ENCODE measurements around the gene THRA.

The THRA gene

DNA sequence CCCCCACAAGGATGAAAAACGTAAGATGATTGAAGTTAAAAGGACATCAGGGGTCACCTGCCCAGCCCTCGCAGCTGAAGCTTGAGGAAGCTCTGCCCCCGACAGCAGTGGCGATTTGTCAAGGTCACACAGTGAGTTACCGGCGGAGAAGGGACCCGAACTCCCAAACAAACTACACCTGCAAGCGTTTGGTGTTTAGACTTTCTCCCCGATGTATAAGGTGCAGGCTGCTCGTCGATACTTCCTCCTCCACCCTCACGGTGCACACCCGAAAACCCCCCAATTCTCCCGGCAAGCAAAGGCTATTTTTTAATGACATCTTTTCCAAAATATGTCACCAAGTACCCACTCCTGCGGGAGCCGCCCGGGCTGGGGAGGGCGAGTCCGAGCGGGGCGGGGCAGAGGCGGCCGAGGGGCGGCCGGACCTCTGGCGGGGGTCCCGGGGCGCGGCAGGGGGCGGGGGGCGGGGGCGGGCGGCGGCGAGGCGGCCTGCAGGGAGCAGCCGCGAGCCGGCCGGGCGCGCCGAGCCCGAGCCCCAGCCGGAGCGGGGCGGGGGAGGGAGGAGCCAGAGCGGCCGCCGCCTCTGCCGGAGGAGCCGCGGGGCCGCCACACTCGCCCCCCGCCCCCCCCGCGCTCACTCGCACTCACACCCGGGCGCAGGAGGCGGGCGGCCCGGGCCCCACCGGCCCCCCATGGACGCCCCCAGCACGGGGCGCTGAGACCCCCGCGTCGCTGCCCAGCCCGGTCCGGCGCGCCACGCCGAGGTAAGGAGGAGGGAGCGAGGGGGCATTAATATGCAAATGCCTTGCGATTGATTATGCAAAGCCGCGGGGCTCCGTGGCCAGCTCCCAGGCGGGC is at the start of gene THRA:
Gene THRA (plus strand): TSS at position 637 of the 858 bp plus-strand sequence. CDS start 11,524 bp downstream, outside the sequence.
- peak; percentile 71 to 78 for DNase-seq

DNA sequence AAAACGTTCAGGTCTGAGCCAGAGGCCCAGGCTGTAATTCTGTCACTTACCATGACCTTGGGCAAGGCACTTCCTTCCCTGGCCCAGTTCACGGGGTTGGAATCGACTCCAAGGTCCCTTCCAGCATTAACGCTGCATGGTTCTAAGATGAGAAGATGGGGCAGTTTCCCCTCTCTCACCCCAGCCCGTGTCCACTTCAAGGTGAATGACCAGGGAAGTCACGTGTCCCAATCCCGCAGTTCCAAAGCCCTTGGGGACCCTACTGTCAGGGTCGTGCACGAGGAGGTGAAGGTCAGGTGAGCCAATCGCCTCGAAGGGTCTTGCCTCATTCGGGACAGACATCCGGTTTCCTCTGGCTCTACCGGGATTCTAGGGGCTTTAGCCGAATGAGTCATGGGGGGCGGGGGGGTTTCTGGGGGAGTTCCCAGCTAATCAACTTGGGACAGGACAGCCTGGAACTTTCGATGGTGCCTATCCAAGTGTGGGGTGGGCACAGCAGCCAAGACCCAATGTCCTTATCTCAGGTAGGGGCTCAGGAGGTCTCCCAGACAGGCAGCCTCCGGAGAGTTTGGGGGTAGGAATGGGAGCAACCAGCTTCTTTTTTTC is 48.3 kb upstream of the THRA start:
- DNase-seq: no peak

- DNase-seq: no peak
Observed at GRCh38 chr17:40015005-40015997, 47.5 kb upstream of the THRA start, which contains the start of gene CSF3. Gene CSF3 (plus strand): TSS chr17:40015440. CDS start chr17:40015475, 35 bp downstream.

DNA sequence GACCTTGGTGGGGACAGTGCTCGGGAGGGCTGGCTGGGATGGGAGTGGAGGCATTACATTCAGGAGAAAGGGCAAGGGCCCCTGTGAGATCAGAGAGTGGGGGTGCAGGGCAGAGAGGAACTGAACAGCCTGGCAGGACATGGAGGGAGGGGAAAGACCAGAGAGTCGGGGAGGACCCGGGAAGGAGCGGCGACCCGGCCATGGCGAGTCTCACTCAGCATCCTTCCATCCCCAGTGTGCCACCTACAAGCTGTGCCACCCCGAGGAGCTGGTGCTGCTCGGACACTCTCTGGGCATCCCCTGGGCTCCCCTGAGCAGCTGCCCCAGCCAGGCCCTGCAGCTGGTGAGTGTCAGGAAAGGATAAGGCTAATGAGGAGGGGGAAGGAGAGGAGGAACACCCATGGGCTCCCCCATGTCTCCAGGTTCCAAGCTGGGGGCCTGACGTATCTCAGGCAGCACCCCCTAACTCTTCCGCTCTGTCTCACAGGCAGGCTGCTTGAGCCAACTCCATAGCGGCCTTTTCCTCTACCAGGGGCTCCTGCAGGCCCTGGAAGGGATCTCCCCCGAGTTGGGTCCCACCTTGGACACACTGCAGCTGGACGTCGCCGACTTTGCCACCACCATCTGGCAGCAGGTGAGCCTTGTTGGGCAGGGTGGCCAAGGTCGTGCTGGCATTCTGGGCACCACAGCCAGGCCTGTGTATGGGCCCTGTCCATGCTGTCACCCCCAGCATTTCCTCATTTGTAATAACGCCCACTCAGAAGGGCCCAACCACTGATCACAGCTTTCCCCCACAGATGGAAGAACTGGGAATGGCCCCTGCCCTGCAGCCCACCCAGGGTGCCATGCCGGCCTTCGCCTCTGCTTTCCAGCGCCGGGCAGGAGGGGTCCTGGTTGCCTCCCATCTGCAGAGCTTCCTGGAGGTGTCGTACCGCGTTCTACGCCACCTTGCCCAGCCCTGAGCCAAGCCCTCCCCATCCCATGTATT is 46.5 kb upstream of the THRA start:
- DNase-seq: no peak

- DNase-seq: no peak
Observed at GRCh38 chr17:40017422-40018080, 45.2 kb upstream of the THRA start.

DNA sequence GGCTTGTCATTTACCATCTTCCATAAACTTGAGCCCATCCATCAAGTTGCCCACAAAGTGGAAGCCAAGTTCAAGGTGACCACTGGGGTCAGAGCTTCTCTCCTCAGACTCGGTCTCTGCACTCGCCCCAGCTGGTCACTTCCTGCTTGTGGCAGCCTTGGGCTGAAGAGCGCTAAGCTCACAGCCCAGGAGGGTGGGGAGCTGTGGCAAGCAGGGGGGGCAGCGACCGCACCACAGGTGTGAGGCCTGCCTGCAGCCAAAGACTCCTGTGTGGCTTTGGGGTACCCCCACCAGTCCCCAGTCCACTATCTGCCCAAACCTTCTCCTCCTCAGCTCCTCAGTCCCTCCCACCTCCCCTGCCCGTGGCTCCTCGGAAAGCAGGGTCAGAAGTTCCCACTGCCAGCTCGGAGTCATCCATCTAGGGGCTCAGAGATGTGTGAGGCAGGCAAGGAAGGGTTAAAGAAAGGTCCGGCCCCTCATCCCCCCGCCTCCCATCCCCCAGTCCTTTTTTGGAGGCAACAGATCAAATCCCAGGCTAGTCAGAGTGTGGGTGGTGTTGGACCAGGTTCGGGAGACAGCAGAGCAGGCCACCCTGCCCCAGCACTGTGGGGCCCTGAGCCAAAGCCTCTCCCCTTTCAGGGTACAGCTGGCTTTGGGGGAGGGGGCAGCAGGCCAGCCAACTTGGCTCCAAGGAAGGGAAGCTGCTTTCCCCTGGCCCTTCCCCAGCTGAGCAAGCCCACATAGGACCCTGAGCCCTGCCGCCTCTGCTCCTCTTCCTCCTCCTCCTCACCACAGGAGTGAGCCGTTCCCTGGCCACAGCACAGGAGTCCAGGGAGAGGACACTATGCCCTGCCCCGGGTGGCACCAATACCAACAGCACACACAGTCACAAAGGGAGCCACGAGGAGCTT is 44.3 kb upstream of the THRA start:
- DNase-seq: no peak

- DNase-seq: no peak
Observed at GRCh38 chr17:40019140-40019991, 43.4 kb upstream of the THRA start.

DNA sequence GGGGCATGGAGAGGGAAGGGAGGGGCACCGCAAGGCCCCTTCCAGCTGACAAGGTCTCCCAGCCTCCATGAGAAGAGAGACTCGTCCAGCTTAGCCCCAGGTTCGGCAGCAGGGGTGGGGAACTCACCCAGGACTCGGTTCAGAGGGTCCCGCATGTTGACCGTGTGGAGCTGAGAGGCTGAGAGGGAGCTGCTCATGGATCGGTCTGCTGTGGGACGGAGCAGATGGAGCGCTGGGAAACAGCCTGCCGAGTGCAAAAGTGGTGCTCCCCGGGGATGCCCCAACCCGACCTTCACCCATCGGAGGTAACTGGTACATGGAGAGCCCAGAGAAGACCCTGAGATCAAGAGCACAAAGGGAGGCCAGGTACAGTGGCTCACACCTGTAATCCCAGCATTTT is 42.6 kb upstream of the THRA start:
- no peak for DNase-seq

DNA sequence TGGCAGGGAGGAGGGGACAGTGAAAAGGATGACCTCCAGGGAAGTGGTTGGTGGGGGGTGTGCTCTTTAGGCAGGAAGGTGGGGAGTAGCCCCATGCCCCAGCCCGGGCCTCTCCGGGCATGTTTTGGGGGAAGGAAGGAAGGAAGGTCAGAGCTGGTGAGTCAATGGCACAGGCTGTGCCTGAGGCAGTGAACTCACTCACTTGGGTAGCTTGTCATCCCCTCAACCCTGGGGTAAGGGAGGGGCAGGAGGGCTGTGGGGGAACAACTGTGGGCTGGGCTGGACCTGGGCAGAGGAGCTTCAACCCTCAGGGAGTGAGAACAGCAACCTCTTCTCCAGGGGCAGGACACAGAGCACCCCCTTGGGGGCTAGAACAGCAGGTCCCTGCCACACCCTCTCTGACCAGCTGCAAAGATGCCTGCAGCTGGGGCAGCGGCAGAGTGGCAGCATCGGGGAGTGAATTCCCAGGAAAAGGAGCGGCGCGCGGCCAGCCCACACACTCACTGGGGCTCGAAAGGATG is 41.3 kb upstream of the THRA start:
- no peak for DNase-seq

DNA sequence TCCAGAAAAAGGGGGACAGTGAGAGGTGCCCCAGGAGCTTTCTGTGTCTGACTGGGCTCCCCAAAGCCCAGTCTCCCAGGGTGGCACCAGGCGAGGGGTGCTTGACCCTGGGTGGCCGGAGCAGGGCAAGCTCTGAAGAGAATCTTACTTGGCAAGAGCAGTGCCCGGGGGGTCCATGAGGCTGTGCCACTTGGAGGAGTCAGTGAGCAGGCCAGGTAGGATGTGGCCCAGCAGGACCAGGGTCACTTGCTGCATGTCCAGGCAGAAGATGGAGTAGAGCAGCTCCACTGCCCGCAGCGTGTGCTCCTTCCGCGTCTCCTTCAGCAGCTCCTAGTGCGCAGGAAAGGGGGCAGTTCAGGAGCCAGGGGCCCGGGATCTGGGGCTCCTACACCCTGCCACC is 40.3 kb upstream of the THRA start:
- no peak for DNase-seq

DNA sequence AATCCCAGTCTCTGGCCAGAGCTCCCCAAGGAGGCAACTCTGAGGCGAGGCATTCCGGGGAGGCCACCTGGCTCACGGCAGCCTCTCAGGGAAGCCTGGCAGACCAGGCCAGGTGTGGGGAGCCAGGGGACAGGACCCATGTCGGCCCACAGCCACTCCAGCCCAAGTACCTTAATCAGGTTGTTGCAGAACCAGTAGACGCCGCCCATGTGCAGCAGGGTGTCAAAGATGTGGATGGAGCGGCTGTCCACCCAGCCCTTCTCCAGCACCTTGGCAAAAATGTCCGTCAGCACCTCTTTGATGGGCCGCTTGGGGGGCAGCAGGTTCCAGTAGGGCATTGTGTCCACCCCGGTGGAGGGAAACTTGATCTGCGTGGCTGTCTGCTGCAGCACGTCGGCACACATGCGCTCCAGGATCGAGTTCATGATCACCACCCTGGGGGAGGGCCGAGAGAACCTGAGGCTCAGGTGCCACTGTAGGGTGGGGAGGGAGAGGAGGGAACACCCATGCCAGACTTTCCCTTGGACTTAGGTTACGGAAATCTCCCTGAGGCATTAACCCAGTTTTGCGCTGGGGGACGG is 39.7 kb upstream of the THRA start:
- DNase-seq: no peak

GRCh38 chr17:40023590-40024292 is 39.0 kb upstream of the THRA start:
- DNase-seq: no peak

DNA sequence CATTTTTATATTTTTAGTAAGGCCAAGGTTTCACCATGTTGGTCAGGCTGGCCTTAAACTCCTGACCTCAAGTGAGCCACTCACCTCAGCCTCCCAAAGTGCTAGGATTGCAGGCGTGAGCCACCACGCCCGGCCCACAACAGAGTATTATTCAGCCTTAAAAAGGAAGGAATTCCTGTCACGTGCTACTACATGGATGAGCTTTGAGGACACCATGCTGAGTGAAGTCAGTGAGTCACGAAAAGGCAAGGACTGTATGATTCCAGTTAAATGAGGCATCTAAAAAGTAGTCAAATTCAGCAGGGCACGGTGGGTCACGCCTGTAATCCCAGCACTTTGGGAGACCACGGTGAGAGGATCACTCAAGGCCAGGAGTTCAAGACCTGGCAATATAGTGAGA is 37.9 kb upstream of the THRA start:
- DNase-seq: no peak

DNA sequence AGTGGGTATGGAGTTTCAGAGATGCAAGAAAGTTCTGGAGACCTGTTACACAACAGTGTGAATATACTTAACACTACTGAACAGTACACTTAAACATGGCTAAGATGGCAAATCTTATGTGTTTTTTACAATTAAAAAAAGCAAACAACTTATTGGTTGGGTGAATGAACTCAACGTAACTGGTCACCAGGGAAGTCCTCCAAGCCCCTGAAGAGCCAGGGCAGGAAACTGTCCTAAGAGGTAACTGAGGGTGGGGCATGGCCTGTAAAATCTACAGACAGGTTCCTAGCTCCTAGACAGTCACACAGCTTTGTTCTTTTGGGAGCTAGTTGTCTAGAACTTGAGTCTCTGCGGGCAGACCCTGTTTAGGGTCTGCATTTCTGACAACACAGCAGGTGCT is 37.2 kb upstream of the THRA start:
- no peak for DNase-seq

DNA sequence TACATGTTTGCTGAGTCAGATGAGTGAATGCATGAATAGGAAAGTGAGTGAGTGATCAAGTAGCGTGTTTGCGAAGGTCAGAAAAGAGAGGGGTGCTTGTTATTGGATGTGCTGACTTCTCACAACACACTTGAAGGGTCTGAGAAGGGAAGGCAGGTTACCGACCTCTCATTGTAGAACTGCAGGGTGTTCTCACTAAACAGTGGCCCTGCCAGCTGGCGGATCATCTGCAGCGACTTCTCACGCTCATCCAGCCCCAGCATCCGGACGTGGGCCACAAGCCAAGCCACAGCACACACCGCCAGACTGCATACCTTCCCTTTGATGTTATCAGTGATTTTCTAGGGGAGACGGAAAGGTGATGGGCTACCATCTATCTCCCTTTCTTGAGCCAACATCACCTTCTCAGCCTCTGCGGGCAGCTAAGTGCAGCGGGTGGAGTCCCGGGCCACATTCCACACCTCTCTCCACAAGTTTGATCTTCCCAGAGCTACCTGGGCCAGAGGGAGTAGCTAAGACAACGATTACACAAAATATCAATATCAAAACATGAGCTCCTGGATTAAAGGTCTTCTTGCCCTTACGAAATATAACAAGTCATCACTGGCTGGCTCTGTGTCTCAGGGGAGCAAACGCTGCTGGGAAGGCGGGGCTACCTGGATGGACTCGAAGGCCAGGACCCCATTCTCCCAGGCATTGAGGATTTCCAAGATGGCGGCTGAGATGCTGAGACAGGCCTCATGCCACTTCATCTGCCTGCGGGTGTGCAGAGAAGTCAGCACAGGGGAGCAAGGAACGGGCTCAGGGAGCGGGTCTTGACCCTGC is 36.6 kb upstream of the THRA start:
- DNase-seq: peak in 1 of 2 experiments; percentile 50

DNA sequence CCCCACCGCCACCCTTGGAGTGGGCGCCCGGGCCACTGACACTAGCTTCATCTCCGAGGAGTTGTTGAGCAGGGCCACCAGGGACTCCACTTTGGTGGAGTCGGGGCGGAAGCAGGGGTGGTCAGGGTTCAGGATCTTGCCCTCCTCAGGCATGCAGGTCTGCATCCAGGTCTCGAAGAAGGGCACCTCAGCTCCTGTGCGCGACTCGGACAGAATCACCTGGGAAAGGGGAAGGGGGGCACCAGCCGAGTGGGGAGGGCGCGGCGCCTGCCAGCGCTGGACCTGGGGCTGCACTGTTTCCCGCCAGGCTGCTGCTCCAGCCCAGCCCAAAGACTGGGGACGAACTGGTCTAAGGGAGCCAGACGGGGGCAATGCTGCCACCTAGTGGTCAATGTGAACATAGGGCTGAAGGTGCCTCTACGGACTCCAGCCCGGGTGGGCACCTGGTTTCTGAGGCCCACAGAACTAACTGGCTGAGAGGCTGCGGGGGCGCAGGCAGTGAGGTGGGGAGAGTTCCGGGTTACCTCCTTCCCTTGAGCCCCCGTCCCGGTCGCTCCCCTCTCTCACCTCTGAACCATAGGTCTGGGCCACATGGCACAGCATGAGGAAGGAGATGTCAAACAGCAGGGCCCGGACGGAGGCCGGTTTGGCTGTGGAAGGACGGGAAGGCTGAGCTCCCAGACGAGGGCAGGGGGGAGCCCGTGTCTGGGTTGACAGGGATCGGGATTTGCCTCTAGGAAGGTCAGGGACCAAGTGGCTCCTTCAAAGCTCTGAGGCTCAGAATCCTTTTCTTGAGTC is 35.8 kb upstream of the THRA start:
- DNase-seq: peak; percentile 81 to 83
